H1 (cell line): ENCODE measurements around the gene PRR16. TPM values are rescaled to one million over a fixed set of nuclear protein-coding genes. Genes with fewer than 3 reads are reported as not detected.

ENCODE experiments used
- CTCF ChIA-PET: fragments of 300-600 bp; sonication (Branson Sonifier 250); formaldehyde crosslinking; loops from one replicate; lab custom pipeline; 2021; ENCODE audit not compliant: partially characterized antibody; lab: Charles Lee
- POLR2A ChIA-PET: fragments of 300-600 bp; sonication (Branson Sonifier 250); formaldehyde crosslinking; loops from one replicate; lab custom pipeline; 2021; ENCODE audit warnings: inconsistent platforms; ENCODE audit not compliant: partially characterized antibody; lab: Charles Lee
- DNase-seq, 2 experiments: peaks; one replicate each; pipeline versions ENCODE4 v3.0.0 to v3.0.0-alpha.2; 2010 to 2022; ENCODE audit warnings: low spot score in 2 of 2, low read depth in 1 of 2, mixed read lengths in 1 of 2
- FAIRE-seq: peaks from 2 replicates; lab custom pipeline; 2011; peaks lifted over from hg19 to GRCh38; lab: Jason Lieb, UNC
- H2AFZ ChIP-seq: 2 replicates; pipeline ENCODE4 v1.8.1; 2012; ENCODE audit warnings: low read length, inconsistent platforms
- H2AK5ac ChIP-seq: 2 replicates; pipeline ENCODE4 v1.6.1; 2013; ENCODE audit warnings: low read depth, low read length
- H2BK120ac ChIP-seq: replicated peaks from 2 replicates; pipeline ENCODE3; 2013; ENCODE audit warnings: low read depth, low read length, inconsistent platforms
- H2BK12ac ChIP-seq: 2 replicates; pipeline ENCODE4 v1.6.1; 2013; ENCODE audit warnings: low read depth, low read length
- H2BK15ac ChIP-seq: 2 replicates; pipeline ENCODE4 v1.6.1; 2013; ENCODE audit warnings: low read length
- H2BK20ac ChIP-seq: 2 replicates; pipeline ENCODE4 v1.6.1; 2013; ENCODE audit warnings: low read length
- H2BK5ac ChIP-seq: 2 replicates; pipeline ENCODE4 v1.6.1; 2013; ENCODE audit warnings: low read depth, low read length
- H3K14ac ChIP-seq: 2 replicates; pipeline ENCODE4 v1.6.1; 2013; ENCODE audit warnings: inconsistent platforms; ENCODE audit not compliant: insufficient read length
- H3K18ac ChIP-seq: 2 replicates; pipeline ENCODE4 v1.6.1; 2013; ENCODE audit warnings: low read length; ENCODE audit errors: extremely low read depth
- H3K23ac ChIP-seq: 2 replicates; pipeline ENCODE4 v1.6.1; 2013; ENCODE audit warnings: inconsistent platforms; ENCODE audit not compliant: insufficient read length
- H3K23me2 ChIP-seq: 2 replicates; pipeline ENCODE4 v1.6.1; 2013; ENCODE audit warnings: low read depth, low read length
- H3K27ac ChIP-seq: 2 replicates; pipeline ENCODE4 v1.6.1; 2011; ENCODE audit warnings: low read depth, low read length, inconsistent platforms
- H3K27me3 ChIP-seq, 4 experiments: replicated peaks in 1 of 4; 1 replicate in 1 of 4; 2 replicates in 3 of 4; pipeline versions ENCODE4 v1.6.1 to v1.8.1; 2011 to 2013; ENCODE audit warnings: low read length in 3 of 4, mild to moderate bottlenecking in 3 of 4, inconsistent platforms in 2 of 4, mixed read lengths in 2 of 4, moderate library complexity in 1 of 4; ENCODE audit not compliant: control insufficient read depth in 3 of 4, insufficient read depth in 3 of 4; ENCODE audit errors: extremely low read depth in 1 of 4
- H3K36me3 ChIP-seq, 4 experiments: 2 replicates each; pipeline versions ENCODE4 v1.6.1 to v1.8.1; 2011 to 2013; ENCODE audit warnings: mild to moderate bottlenecking in 4 of 4, low read length in 3 of 4, moderate library complexity in 2 of 4, control low read depth in 1 of 4, inconsistent platforms in 1 of 4; ENCODE audit not compliant: insufficient read depth in 4 of 4, control insufficient read depth in 2 of 4
- H3K4ac ChIP-seq: replicated peaks from 2 replicates; pipeline ENCODE3; 2013; ENCODE audit warnings: low read length, low read depth, mixed read lengths, inconsistent platforms; ENCODE audit not compliant: insufficient read length
- H3K4me1 ChIP-seq, 4 experiments: replicated peaks in 1 of 4; 1 replicate in 1 of 4; 2 replicates in 3 of 4; pipeline versions ENCODE4 v1.6.1 to v1.8.1; 2011 to 2013; ENCODE audit warnings: low read length in 3 of 4, inconsistent platforms in 2 of 4, mixed read lengths in 1 of 4; ENCODE audit not compliant: insufficient read depth in 4 of 4, control insufficient read depth in 3 of 4
- H3K4me2 ChIP-seq, 2 experiments: 2 replicates each; pipeline versions ENCODE4 v1.6.1 to v1.8.1; 2011 to 2013; ENCODE audit warnings: low read depth in 2 of 2, low read length in 2 of 2, control low read depth in 1 of 2, inconsistent platforms in 1 of 2, mild to moderate bottlenecking in 1 of 2; ENCODE audit not compliant: insufficient read depth in 1 of 2
- H3K4me3 ChIP-seq, 4 experiments: fragments of 200-600, 300-600 bp in 1 of 4; sonication (generic), shearing (Covaris generic), sonication (Bioruptor Twin) in 1 of 4; 2 replicates each; pipeline versions ENCODE4 v1.5.1 to v1.8.1; 2011 to 2016; ENCODE audit warnings: low read length in 4 of 4, low read depth in 3 of 4, control low read depth in 2 of 4, inconsistent platforms in 2 of 4, mild to moderate bottlenecking in 2 of 4, mixed read lengths in 1 of 4, moderate library complexity in 1 of 4; ENCODE audit not compliant: insufficient read depth in 2 of 4; ENCODE audit errors: extremely low read depth in 1 of 4
- H3K56ac ChIP-seq: replicated peaks from 2 replicates; pipeline ENCODE3; 2013; ENCODE audit warnings: low read depth, mild to moderate bottlenecking, mixed read lengths, low read length, inconsistent platforms; ENCODE audit not compliant: insufficient read length
- H3K79me1 ChIP-seq: 2 replicates; pipeline ENCODE4 v1.6.1; 2013; ENCODE audit warnings: low read depth, low read length, control low read depth
- H3K79me2 ChIP-seq, 2 experiments: 2 replicates each; pipeline versions ENCODE4 v1.6.1 to v1.8.1; 2012 to 2013; ENCODE audit warnings: low read length in 2 of 2, mild to moderate bottlenecking in 2 of 2, inconsistent platforms in 1 of 2; ENCODE audit not compliant: insufficient read depth in 2 of 2, control insufficient read depth in 1 of 2
- H3K9ac ChIP-seq, 4 experiments: replicated peaks in 1 of 4; 1 replicate in 1 of 4; 2 replicates in 3 of 4; pipeline versions ENCODE4 v1.6.1 to v1.8.1; 2011 to 2013; ENCODE audit warnings: low read depth in 3 of 4, low read length in 3 of 4, control low read depth in 2 of 4, mild to moderate bottlenecking in 2 of 4, moderate library complexity in 2 of 4, inconsistent platforms in 1 of 4; ENCODE audit errors: extremely low read depth in 1 of 4
- H3K9me3 ChIP-seq, 2 experiments: 2 replicates each; pipeline versions ENCODE4 v1.6.1 to v1.8.1; 2012 to 2013; ENCODE audit warnings: mild to moderate bottlenecking in 2 of 2, moderate library complexity in 2 of 2, control low read depth in 1 of 2, inconsistent platforms in 1 of 2, low read depth in 1 of 2, low read length in 1 of 2, mixed read lengths in 1 of 2; ENCODE audit not compliant: insufficient read depth in 2 of 2
- H4K20me1 ChIP-seq, 2 experiments: replicated peaks in 1 of 2; 2 replicates each; pipeline versions ENCODE3 to v1.8.1; 2011 to 2013; ENCODE audit warnings: inconsistent platforms in 2 of 2, low read length in 2 of 2, mild to moderate bottlenecking in 1 of 2; ENCODE audit not compliant: insufficient read depth in 2 of 2, control insufficient read depth in 1 of 2
- H4K5ac ChIP-seq: 2 replicates; pipeline ENCODE4 v1.6.1; 2013; ENCODE audit warnings: low read length, low read depth, mixed read lengths, inconsistent platforms; ENCODE audit not compliant: insufficient read length
- H4K8ac ChIP-seq: 2 replicates; pipeline ENCODE4 v1.8.0; 2013; ENCODE audit warnings: mild to moderate bottlenecking, moderate library complexity, low read length, inconsistent platforms; ENCODE audit not compliant: insufficient read depth; ENCODE audit errors: extremely low read depth
- H4K91ac ChIP-seq: replicated peaks from 2 replicates; pipeline ENCODE3; 2013; ENCODE audit warnings: low read length, mixed read lengths, inconsistent platforms; ENCODE audit not compliant: insufficient read length
- GTF2F1 ChIP-seq: IDR thresholded peaks from 2 replicates; pipeline ENCODE4 v1.6.1; 2012; ENCODE audit warnings: low read depth, low read length, improper control_type of control experiment, borderline replicate concordance
- HDAC2 ChIP-seq, 2 experiments: fragments of 300-600 bp in 1 of 2; sonication (generic) in 1 of 2; IDR thresholded peaks; 2 replicates each; pipeline ENCODE4 v1.6.1; 2011 to 2012; ENCODE audit warnings: low read depth in 2 of 2, low read length in 2 of 2, mild to moderate bottlenecking in 2 of 2, moderate library complexity in 2 of 2, borderline replicate concordance in 1 of 2, inconsistent platforms in 1 of 2
- JUN ChIP-seq: IDR thresholded peaks from 2 replicates; pipeline ENCODE4 v1.6.1; 2011; ENCODE audit warnings: low read depth, mild to moderate bottlenecking, improper control_type of control experiment, low read length
- JUND ChIP-seq: IDR thresholded peaks from 2 replicates; pipeline ENCODE4 v1.6.1; 2011; ENCODE audit warnings: mild to moderate bottlenecking, improper control_type of control experiment, low read length
- KDM1A ChIP-seq: fragments of 200-600, 300-600 bp; sonication (generic); IDR thresholded peaks from 2 replicates; pipeline ENCODE4 v1.7.1; 2016; ENCODE audit warnings: mild to moderate bottlenecking, low read length, borderline replicate concordance
- MAFK ChIP-seq: IDR thresholded peaks from 2 replicates; pipeline ENCODE4 v1.6.1; 2012; ENCODE audit warnings: low read depth, mild to moderate bottlenecking, improper control_type of control experiment, low read length
- RBBP5 ChIP-seq: IDR thresholded peaks from 2 replicates; pipeline ENCODE4 v1.7.1; 2012; ENCODE audit warnings: low read depth, mild to moderate bottlenecking, inconsistent platforms, low read length, moderate library complexity, borderline replicate concordance
- RFX5 ChIP-seq: IDR thresholded peaks from 2 replicates; pipeline ENCODE4 v1.6.1; 2011; ENCODE audit warnings: low read depth, low read length, improper control_type of control experiment, borderline replicate concordance
- SIRT6 ChIP-seq: IDR thresholded peaks from one replicate; pipeline ENCODE4 v1.7.1; 2012; ENCODE audit warnings: low read length, inconsistent platforms
- SIX5 ChIP-seq: IDR thresholded peaks from 2 replicates; pipeline ENCODE4 v1.6.1; 2011; ENCODE audit warnings: mild to moderate bottlenecking, low read depth, low read length
- SUZ12 ChIP-seq: fragments of 200-600 bp; sonication (generic); IDR thresholded peaks from 2 replicates; pipeline ENCODE4 v1.6.1; 2012; ENCODE audit warnings: mild to moderate bottlenecking, inconsistent platforms, low read length, moderate library complexity, mixed read lengths
- TAF1 ChIP-seq: IDR thresholded peaks from 2 replicates; pipeline ENCODE4 v1.6.1; 2011; ENCODE audit warnings: mild to moderate bottlenecking, low read depth, low read length
- WGBS, 2 experiments: shearing (Covaris generic) in 1 of 2; methylation state at CpG; one replicate each; pipeline versions ENCODE4 v1.1.6 to v1.1.7; 2013 to 2015; ENCODE audit warnings: low lambda C conversion rate in 2 of 2, mixed read lengths in 2 of 2, inconsistent platforms in 1 of 2, low coverage in 1 of 2, missing lambda C conversion rate in 1 of 2; ENCODE audit not compliant: insufficient replicate concordance in 2 of 2, insufficient coverage in 1 of 2, insufficient read length in 1 of 2; ENCODE audit errors: extremely low coverage in 1 of 2, missing lambda C conversion rate in 1 of 2; 5-methylcytosine and 5-hydroxymethylcytosine counted together
- polyA plus RNA-seq, 7 experiments: library from polyadenylated mRNA; depleted of rRNA in 3 of 7; stranded (reverse) in 5 of 7; unstranded in 2 of 7; fragments of >200 nt in 5 of 7; fragments of 200-250 nt in 2 of 7; gene quantifications; 1 replicate in 5 of 7; 2 replicates in 1 of 7; 4 replicates in 1 of 7; pipeline versions ENCODE4 v1.2.1 to v1.2.3, GENCODE V29; 2011 to 2013; ENCODE audit warnings: missing spikeins in 2 of 7, mixed read lengths in 2 of 7
- total RNA-seq: library from RNA; stranded (reverse); fragmentation: NEBNext Ultra II Directional; extraction: Animal tissue kit (Norgen Biotek cat#: 25700); gene quantifications from 2 replicates; pipeline ENCODE4 v1.2.1, GENCODE V29; 2021
- TF ChIP-seq, protein P1 (sequence below): IDR thresholded peaks from 2 replicates; pipeline ENCODE4 v1.6.1; 2011; ENCODE audit warnings: low read depth, mild to moderate bottlenecking, low read length; ENCODE audit not compliant: insufficient read depth
- TF ChIP-seq, protein P2 (sequence below): IDR thresholded peaks from 2 replicates; pipeline ENCODE4 v1.6.1; 2012; ENCODE audit warnings: inconsistent platforms

Gene PRR16
- total and polyA plus RNA-seq, 2 of the 8 experiments (the other 6 are each of a cell fraction or from before 2014, with no cell fraction given): 0.73 to 1.6 TPM

DNA sequence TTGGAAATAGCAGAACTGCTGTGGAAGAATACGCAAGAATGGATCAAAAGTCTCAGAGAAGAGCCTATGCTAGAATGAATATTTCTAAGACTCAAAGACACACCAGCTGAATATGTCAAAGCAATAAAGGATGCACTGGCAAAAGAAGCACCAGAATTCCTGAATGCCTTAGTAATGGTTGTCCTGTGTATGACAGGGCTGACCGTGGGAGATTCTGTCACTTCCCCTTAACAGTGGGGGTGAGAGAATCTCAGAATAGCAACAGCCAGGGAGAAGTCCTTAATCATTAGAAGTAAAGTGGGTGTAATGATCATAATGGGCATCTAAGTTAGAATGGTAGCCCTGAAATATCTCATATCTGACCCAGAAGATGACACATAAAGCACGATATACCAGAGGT lies 14.6 kb upstream of the PRR16 start:
- H3K4me3 ChIP-seq: no peak overlapping the region
- no peak overlapping the region for H3K4me2 ChIP-seq
- no peak overlapping the region for H2BK12ac ChIP-seq
- no peak overlapping the region for H3K9ac ChIP-seq
- no peak overlapping the region for H3K27ac ChIP-seq
- H2AFZ ChIP-seq: no peak overlapping the region
- no peak overlapping the region for H4K91ac ChIP-seq
- peaks cover 0 to 3% (median 1%) of the 10 kb centered on the region in 4 experiments; a peak in 1 of 7 replicates for H3K4me1 ChIP-seq
- no peaks in the 10 kb centered on the region for H3K23me2 ChIP-seq
- no peak overlapping the region for H2AK5ac ChIP-seq
- H3K79me2 ChIP-seq: no peaks in the 10 kb centered on the region
- FAIRE-seq (no peak), DNase-seq (no peak)
- H3K23ac ChIP-seq: no peak overlapping the region
- no peak overlapping the region for H2BK20ac ChIP-seq
- H3K27me3 ChIP-seq: no peaks in the 10 kb centered on the region
- H3K79me1 ChIP-seq: no peaks in the 10 kb centered on the region
- H3K18ac ChIP-seq: no peak overlapping the region
- no peak overlapping the region for H4K8ac ChIP-seq
- no peaks in the 10 kb centered on the region for H3K9me3 ChIP-seq
- 90% methylated on average over 3 of the region's 3 CpGs; no CpG with 5 or more reads in 1 of the 2 experiments for WGBS, 2 experiments
- no peak overlapping the region for H3K4ac ChIP-seq
- H2BK120ac ChIP-seq: no peak overlapping the region
- ChIA-PET POLR2A (no interaction called here), CTCF (interaction anchor here (1.0 to 4.6 kb wide), 3 partner anchors 8 to 13 kb away, joined by 3 to 21 read pairs (median 3); no protein-coding TSS in a partner anchor)
- H4K20me1 ChIP-seq: no peaks in the 10 kb centered on the region
- no peak overlapping the region for H4K5ac ChIP-seq
- H3K56ac ChIP-seq: no peak overlapping the region
- no peak overlapping the region for H3K14ac ChIP-seq
- H3K36me3 ChIP-seq: no peaks in the 10 kb centered on the region
- no peak overlapping the region for H2BK15ac ChIP-seq
- no peak overlapping the region for H2BK5ac ChIP-seq
- TF ChIP-seq SIX5 (no peak), HDAC2 (IDR thresholded peaks at IDR 0.05; ENCODE audit: borderline replicate concordance in 1 of 2, low read depth in 2 of 2, low read length in 2 of 2) (no peak), JUND (no peak), GTF2F1 (no peak), RBBP5 (no peak), JUN (no peak), SUZ12 (no peak), SIRT6 (no peak), KDM1A (no peak), RFX5 (no peak), MAFK (no peak), TAF1 (no peak)
- TF ChIP-seq, protein P1, sequence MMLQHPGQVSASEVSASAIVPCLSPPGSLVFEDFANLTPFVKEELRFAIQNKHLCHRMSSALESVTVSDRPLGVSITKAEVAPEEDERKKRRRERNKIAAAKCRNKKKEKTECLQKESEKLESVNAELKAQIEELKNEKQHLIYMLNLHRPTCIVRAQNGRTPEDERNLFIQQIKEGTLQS: no peak
- TF ChIP-seq, protein P2, sequence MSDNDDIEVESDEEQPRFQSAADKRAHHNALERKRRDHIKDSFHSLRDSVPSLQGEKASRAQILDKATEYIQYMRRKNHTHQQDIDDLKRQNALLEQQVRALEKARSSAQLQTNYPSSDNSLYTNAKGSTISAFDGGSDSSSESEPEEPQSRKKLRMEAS: no peak
